T-helper 2 cell treated with Interferon-gamma antibody and Interleukin-4, amounts not matched to agents 5 μg/mL and 100 μg/mL, for 36 hours (primary cell): ENCODE results near the gene ARHGAP28.

Source experiments
- DNase-seq: peaks from one replicate; pipeline ENCODE4 v3.0.0; 2021; ENCODE audit warnings: low spot score
- H3K27ac Mint-ChIP-seq: one replicate; pipeline ENCODE4 v1.8.0; 2021; ENCODE audit warnings: mild to moderate bottlenecking, mixed read lengths
- H3K27me3 Mint-ChIP-seq: one replicate; pipeline ENCODE4 v1.8.0; 2021; ENCODE audit warnings: low read depth, mixed read lengths
- H3K36me3 Mint-ChIP-seq: one replicate; pipeline ENCODE4 v1.8.0; 2021; ENCODE audit warnings: low read depth, mixed read lengths
- H3K4me1 Mint-ChIP-seq: one replicate; pipeline ENCODE4 v1.8.0; 2021; ENCODE audit warnings: low read depth, mixed read lengths
- H3K4me3 Mint-ChIP-seq: one replicate; pipeline ENCODE4 v1.8.0; 2022; ENCODE audit warnings: mild to moderate bottlenecking, moderate library complexity, mixed read lengths
- H3K9me3 Mint-ChIP-seq: one replicate; pipeline ENCODE4 v1.8.0; 2021; ENCODE audit warnings: mixed read lengths

ARHGAP28 gene

DNA sequence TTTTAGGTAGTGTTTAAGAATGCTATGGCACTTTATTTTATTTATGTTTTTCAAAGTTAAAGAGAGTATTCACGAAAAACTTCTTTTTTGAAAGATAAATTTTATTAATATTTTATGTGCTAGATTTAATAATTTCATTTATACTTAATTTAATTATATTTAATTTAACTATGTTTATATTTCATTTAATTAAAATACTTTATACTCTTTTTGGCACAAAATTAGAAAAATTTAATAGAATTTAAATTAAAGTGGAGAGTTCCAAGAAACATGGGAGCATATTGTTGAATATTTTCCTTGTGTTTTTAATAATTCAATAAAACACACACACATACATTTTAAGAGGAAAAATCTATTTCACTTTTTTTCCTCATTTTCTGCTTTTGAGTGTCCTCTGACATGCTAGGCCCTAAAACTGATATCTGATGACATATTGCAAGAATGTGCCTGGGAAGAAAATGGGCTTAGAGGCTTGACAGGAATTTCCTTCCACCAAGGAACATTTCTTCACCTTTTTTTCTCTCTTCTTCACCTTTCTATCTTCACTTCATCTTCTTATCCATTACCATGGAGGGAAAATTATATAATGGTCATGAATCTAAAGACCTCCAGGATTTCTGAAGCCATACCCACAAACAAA, 15.4 kb downstream of the ARHGAP28 start:
- H3K4me1 Mint-ChIP-seq = no peaks in the 10 kb centered on the region
- no peaks in the 10 kb centered on the region for H3K27me3 Mint-ChIP-seq
- DNase-seq = no peak
- H3K9me3 Mint-ChIP-seq = no peaks in the 10 kb centered on the region
- no peak overlapping the region for H3K4me3 Mint-ChIP-seq
- no peak overlapping the region for H3K27ac Mint-ChIP-seq
- H3K36me3 Mint-ChIP-seq = no peaks in the 10 kb centered on the region

- Mint-ChIP-seq H3K27ac (no peak overlapping the region), H3K36me3 (no peaks in the 10 kb centered on the region), H3K27me3 (no peaks in the 10 kb centered on the region), H3K4me3 (no peak overlapping the region), H3K9me3 (no peaks in the 10 kb centered on the region), H3K4me1 (no peaks in the 10 kb centered on the region)
- DNase-seq = no peak
These were observed 16.1 kb downstream of the ARHGAP28 start for GRCh38 chr18:6745504-6746031.

GRCh38 chr18:6746386-6746960, 17.0 kb downstream of the ARHGAP28 start:
- Mint-ChIP-seq H3K27me3 (no peaks in the 10 kb centered on the region), H3K9me3 (no peaks in the 10 kb centered on the region), H3K36me3 (no peaks in the 10 kb centered on the region), H3K4me3 (no peak overlapping the region), H3K27ac (no peak overlapping the region), H3K4me1 (no peaks in the 10 kb centered on the region)
- DNase-seq = no peak

DNA sequence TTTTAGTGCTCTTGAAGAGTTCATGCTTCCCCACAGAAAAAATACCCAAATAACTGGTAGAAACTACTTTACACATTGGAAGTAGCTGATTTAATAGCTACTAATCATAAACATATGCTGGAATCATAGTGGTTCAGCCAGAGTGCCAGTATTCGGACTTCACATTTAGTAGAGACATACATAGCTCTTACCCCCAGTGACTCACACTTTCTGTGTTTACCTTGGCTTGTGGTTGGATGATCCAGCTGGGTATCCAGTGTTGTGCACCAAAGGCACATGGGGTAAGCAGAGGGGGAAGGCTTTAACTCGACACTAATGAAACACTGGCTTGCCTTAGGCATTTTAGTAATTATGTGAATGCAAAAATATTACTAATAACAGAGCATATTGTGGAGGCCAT, 18.1 kb downstream of the ARHGAP28 start:
- Mint-ChIP-seq H3K27ac (no peak overlapping the region), H3K4me3 (no peak overlapping the region), H3K9me3 (no peaks in the 10 kb centered on the region), H3K27me3 (no peaks in the 10 kb centered on the region), H3K4me1 (no peaks in the 10 kb centered on the region), H3K36me3 (no peaks in the 10 kb centered on the region)
- DNase-seq = no peak

- Mint-ChIP-seq H3K27ac (no peak overlapping the region), H3K36me3 (no peaks in the 10 kb centered on the region), H3K27me3 (no peaks in the 10 kb centered on the region), H3K4me1 (no peaks in the 10 kb centered on the region), H3K4me3 (no peak overlapping the region), H3K9me3 (no peaks in the 10 kb centered on the region)
- no peak for DNase-seq
These were observed 18.7 kb downstream of the ARHGAP28 start for GRCh38 chr18:6748241-6748640.

GRCh38 chr18:6750411-6750810, 20.9 kb downstream of the ARHGAP28 start:
- Mint-ChIP-seq H3K9me3 (no peaks in the 10 kb centered on the region), H3K27me3 (no peaks in the 10 kb centered on the region), H3K27ac (no peak overlapping the region), H3K4me3 (no peak overlapping the region), H3K4me1 (no peaks in the 10 kb centered on the region), H3K36me3 (no peaks in the 10 kb centered on the region)
- no peak for DNase-seq

DNA sequence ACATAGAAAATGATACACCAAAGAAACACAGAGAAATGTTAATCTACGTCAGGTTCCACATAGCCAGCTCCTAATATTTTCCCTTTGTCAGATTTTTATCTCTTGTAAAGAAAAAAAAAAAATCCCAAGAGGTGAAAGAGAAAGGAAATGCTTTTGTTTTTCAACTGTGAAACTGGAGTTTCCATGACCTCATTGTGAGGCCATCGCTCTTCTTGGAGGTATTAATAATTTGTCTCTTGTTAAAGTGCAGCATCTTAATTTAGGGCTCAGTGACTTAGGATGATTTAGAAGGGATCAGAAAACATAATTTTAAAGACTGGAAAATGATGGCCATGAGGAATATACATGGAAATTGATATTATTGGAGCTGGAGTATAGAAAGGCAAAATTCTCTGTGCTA, 21.7 kb downstream of the ARHGAP28 start:
- Mint-ChIP-seq H3K9me3 (no peaks in the 10 kb centered on the region), H3K4me3 (no peak overlapping the region), H3K27ac (no peak overlapping the region), H3K36me3 (no peaks in the 10 kb centered on the region), H3K4me1 (no peaks in the 10 kb centered on the region), H3K27me3 (no peaks in the 10 kb centered on the region)
- no peak for DNase-seq

GRCh38 chr18:6752202-6752860, 22.8 kb downstream of the ARHGAP28 start:
- no peak overlapping the region for H3K27ac Mint-ChIP-seq
- no peak overlapping the region for H3K4me3 Mint-ChIP-seq
- H3K4me1 Mint-ChIP-seq = no peaks in the 10 kb centered on the region
- H3K36me3 Mint-ChIP-seq = no peaks in the 10 kb centered on the region
- no peaks in the 10 kb centered on the region for H3K27me3 Mint-ChIP-seq
- no peaks in the 10 kb centered on the region for H3K9me3 Mint-ChIP-seq
- DNase-seq = no peak

GRCh38 chr18:6755107-6755506, 25.6 kb downstream of the ARHGAP28 start:
- Mint-ChIP-seq H3K4me3 (no peak overlapping the region), H3K36me3 (no peaks in the 10 kb centered on the region), H3K27me3 (no peaks in the 10 kb centered on the region), H3K9me3 (no peaks in the 10 kb centered on the region), H3K4me1 (no peaks in the 10 kb centered on the region), H3K27ac (no peak overlapping the region)
- no peak for DNase-seq

- no peaks in the 10 kb centered on the region for H3K9me3 Mint-ChIP-seq
- no peaks in the 10 kb centered on the region for H3K27me3 Mint-ChIP-seq
- no peaks in the 10 kb centered on the region for H3K36me3 Mint-ChIP-seq
- no peak for DNase-seq
- H3K4me1 Mint-ChIP-seq = no peaks in the 10 kb centered on the region
- H3K4me3 Mint-ChIP-seq = no peak overlapping the region
- H3K27ac Mint-ChIP-seq = no peak overlapping the region
These were observed 28.4 kb downstream of the ARHGAP28 start for GRCh38 chr18:6757931-6758330.

GRCh38 chr18:6759579-6759978, 30.1 kb downstream of the ARHGAP28 start:
- no peaks in the 10 kb centered on the region for H3K4me1 Mint-ChIP-seq
- H3K27ac Mint-ChIP-seq = no peak overlapping the region
- no peak for DNase-seq

DNA sequence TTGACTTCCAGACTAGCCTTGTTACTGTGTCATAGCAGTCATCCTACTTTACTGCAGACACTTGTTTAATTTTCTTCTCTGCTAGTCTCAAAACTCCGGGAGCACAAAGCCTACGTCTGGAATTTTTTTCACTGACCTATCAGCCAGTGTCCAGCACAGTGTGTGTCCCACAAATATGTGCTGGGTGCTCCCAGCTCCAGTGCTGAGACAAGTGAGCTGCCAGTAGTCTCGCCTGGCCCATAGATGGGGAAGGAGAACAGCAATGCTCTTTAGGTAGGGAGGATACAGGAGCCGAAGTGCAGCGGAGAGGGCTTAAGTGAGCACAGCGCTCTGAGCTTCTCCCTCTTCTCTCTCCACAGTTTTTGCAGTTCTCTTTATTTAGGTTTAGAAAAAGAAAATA, 34.0 kb downstream of the ARHGAP28 start:
- Mint-ChIP-seq H3K4me3 (no peak overlapping the region), H3K36me3 (no peaks in the 10 kb centered on the region), H3K9me3 (peaks cover 4% of the 10 kb centered on the region), H3K4me1 (no peaks in the 10 kb centered on the region), H3K27me3 (no peaks in the 10 kb centered on the region), H3K27ac (no peak overlapping the region)
- DNase-seq = no peak

More at GRCh38 chr18:6759579-6759978, 30.1 kb downstream of the ARHGAP28 start:
- Mint-ChIP-seq H3K36me3 (no peaks in the 10 kb centered on the region), H3K4me3 (no peak overlapping the region), H3K9me3 (no peaks in the 10 kb centered on the region), H3K27me3 (no peaks in the 10 kb centered on the region)

DNA sequence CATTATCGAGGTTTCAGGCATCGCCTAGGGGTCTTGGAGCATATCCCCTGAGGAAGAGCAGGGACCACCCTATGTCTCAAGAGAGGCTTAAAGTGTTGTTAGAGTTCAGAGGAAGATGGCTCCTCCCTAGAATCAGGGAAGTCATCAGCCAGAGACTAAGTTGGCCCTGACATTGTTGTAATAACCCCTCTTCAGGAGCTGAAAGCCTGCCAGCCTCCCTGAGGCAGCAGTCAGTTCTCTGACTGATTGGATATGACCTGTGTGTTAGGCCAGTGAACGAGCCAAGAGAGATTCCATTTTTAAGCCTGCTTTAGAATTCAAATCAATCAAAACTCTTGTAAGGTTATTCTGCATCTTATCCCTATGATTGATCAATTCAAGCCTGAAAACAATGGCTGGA, 34.9 kb downstream of the ARHGAP28 start:
- no peaks in the 10 kb centered on the region for H3K4me1 Mint-ChIP-seq
- no peak overlapping the region for H3K27ac Mint-ChIP-seq

GRCh38 chr18:6773777-6774176, 44.3 kb downstream of the ARHGAP28 start:
- H3K4me3 Mint-ChIP-seq = no peak overlapping the region
- DNase-seq = no peak
- H3K9me3 Mint-ChIP-seq = peaks cover 4% of the 10 kb centered on the region
- no peaks in the 10 kb centered on the region for H3K36me3 Mint-ChIP-seq
- no peak overlapping the region for H3K27ac Mint-ChIP-seq
- H3K27me3 Mint-ChIP-seq = no peaks in the 10 kb centered on the region
- H3K4me1 Mint-ChIP-seq = no peaks in the 10 kb centered on the region

More for the DNA sequence above, 34.9 kb downstream of the ARHGAP28 start:
- H3K4me3 Mint-ChIP-seq = no peak overlapping the region
- H3K27me3 Mint-ChIP-seq = no peaks in the 10 kb centered on the region
- DNase-seq = no peak
- H3K9me3 Mint-ChIP-seq = peaks cover 7% of the 10 kb centered on the region
- no peaks in the 10 kb centered on the region for H3K36me3 Mint-ChIP-seq
